Peyer's patch (tissue), 4 donors: ENCODE results near the gene RNPC3. TPM values are rescaled to one million over a fixed set of nuclear protein-coding genes. Genes with fewer than 3 reads are reported as not detected.

ENCODE experiments used
- DNase-seq, 3 donors: peaks; one replicate each; pipeline ENCODE4 v3.0.0-alpha.2; 2017 to 2019
- H3K27ac ChIP-seq, 4 donors: fragments of 200-600 bp; sonication (generic); one replicate each; pipeline ENCODE4 v1.5.1; 2016 to 2019
- H3K27me3 ChIP-seq, 2 donors: fragments of 200-600 bp; sonication (generic); one replicate each; pipeline ENCODE4 v1.5.1; 2019
- H3K36me3 ChIP-seq, 3 donors: fragments of 200-600 bp; sonication (generic); one replicate each; pipeline ENCODE4 v1.5.1; 2016 to 2019
- H3K4me1 ChIP-seq, 4 donors: fragments of 200-600 bp; sonication (generic); one replicate each; pipeline ENCODE4 v1.5.1; 2016 to 2019
- H3K4me3 ChIP-seq, 4 donors: fragments of 200-600 bp; sonication (generic); 1 replicate in 3 of 4; 2 replicates in 1 of 4; pipeline ENCODE4 v1.5.1; 2016 to 2019; ENCODE audit warnings: mild to moderate bottlenecking in 1 of 4
- H3K9me3 ChIP-seq, 4 donors: fragments of 200-600 bp; sonication (generic); one replicate each; pipeline ENCODE4 v1.5.1; 2016 to 2019; ENCODE audit warnings: mild to moderate bottlenecking in 1 of 4
- CTCF ChIP-seq, 6 experiments: fragments of 450-650 bp in 4 of 6; fragments of 200-600 bp in 2 of 6; sonication (generic) in 1 of 6; IDR thresholded peaks; one replicate each; pipeline ENCODE4 v1.5.1; 2017 to 2019; ENCODE audit warnings: antibody characterized with exemption in 6 of 6, mild to moderate bottlenecking in 3 of 6, moderate library complexity in 1 of 6
- POLR2A ChIP-seq, 2 donors: fragments of 450-650 bp; IDR thresholded peaks; one replicate each; pipeline ENCODE4 v1.5.1; 2017; ENCODE audit warnings: antibody characterized with exemption in 2 of 2, mild to moderate bottlenecking in 2 of 2, moderate library complexity in 2 of 2
- total RNA-seq, 4 donors: library from RNA; depleted of rRNA; stranded (reverse); fragments of >200 nt; gene quantifications; one replicate each; pipeline ENCODE4 v1.1.0, GENCODE V29; 2016

RNPC3 gene
- 100 to 1,000 TPM in 1 of 4 donors, 10 to 100 TPM in 3; 49.0 to 158 (median 73.4) TPM for total RNA-seq

DNA sequence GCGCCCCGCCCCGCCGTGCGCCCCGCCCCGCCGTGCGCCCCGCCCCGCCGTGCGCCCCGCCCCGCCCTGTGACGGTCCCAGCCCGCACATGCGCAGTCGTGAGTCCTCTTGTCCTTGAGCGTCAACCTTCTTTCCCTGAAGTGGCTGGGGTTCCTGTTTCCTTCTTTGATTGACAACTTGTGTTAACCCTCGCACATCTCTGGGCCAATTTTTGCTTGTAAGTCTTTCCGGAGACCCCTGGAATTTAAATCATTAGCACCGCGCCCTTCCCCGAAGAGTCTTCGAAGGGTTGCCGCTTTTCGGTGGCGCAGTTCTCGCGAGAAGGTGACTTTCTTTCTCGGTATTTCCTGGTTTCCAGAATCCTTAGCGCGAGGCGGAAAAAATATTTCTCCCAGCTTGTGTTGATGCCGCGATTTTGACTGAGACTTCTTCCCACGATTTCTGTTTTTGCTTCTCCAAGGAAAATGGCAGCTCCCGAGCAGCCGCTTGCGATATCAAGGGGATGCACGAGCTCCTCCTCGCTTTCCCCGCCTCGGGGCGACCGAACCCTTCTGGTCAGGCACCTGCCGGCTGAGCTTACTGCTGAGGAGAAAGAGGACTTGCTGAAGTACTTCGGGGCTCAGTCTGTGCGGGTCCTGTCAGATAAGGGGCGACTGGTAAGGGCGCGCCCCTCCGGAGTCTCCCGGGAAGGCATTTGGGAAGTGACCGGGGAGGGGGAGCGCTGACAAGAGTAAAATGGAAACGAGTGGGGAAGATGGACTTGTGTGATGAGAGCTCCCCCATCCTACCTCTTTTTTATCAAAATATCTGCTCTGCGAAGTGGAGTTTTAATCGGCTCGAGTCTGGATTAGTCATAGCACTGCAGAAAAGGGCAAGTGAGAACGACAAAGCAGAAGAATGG lies at the start of gene RNPC3:
Gene RNPC3 (plus strand): TSS at position 93 of the 901 bp plus-strand sequence. CDS start 372 bp downstream, at position 465.
- Histone ChIP-seq H3K9me3 (no peaks in the 10 kb centered on the region), H3K36me3 (peaks cover 0 to 6% (median 0%) of the 10 kb centered on the region in 3 donors)
- peak; percentile 82 to 94 (median 85) for DNase-seq

DNA sequence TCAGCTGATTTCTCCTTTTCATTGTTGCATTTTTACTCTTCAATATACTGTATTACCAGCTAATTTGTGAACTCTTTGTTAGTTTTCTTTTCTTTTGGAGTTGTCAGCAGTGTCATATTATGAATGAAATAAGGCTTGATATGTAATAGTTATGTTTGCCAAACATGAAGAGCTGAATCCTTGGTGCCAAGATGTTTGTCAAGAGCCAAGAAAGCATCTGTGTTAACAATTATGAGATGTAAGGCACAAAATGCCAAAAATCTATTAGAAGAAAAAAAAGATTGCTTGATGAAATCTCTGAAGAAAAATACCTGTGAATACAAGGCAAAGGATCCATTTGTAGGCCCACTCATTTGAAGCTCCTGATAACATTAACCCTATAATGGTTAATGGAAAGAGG lies 48.4 kb upstream of the RNPC3 start:
- DNase-seq, result no peak
- TF ChIP-seq CTCF (IDR thresholded peaks at IDR 0.05) (no peak), POLR2A (IDR thresholded peaks at IDR 0.05) (no peak)
- Histone ChIP-seq H3K27ac (no peak overlapping the region), H3K9me3 (no peaks in the 10 kb centered on the region), H3K4me1 (no peaks in the 10 kb centered on the region), H3K36me3 (no peaks in the 10 kb centered on the region), H3K27me3 (no peaks in the 10 kb centered on the region), H3K4me3 (no peak overlapping the region)

More for the DNA sequence above, at the start of gene RNPC3:
- H3K4me3 ChIP-seq, result peak within 1 kb of the TSS; percentile 77 to 93 (median 88)
- TF ChIP-seq CTCF (IDR thresholded peaks at IDR 0.05) (no peak), POLR2A (IDR thresholded peaks at IDR 0.05) (peak; percentile 29 to 58)
- H3K27me3 ChIP-seq, result no peaks in the 10 kb centered on the region
- peak within 1 kb of the TSS; percentile 88 to 97 (median 96) for H3K27ac ChIP-seq
- peaks cover 0 to 10% (median 2%) of the 10 kb centered on the region in 4 donors for H3K4me1 ChIP-seq

- no peak for TF ChIP-seq CTCF (IDR thresholded peaks at IDR 0.05)
- no peak for TF ChIP-seq POLR2A (IDR thresholded peaks at IDR 0.05)
- no peak for DNase-seq
Measured at GRCh38 chr1:103489935-103490334, 35.6 kb upstream of the RNPC3 start.

DNA sequence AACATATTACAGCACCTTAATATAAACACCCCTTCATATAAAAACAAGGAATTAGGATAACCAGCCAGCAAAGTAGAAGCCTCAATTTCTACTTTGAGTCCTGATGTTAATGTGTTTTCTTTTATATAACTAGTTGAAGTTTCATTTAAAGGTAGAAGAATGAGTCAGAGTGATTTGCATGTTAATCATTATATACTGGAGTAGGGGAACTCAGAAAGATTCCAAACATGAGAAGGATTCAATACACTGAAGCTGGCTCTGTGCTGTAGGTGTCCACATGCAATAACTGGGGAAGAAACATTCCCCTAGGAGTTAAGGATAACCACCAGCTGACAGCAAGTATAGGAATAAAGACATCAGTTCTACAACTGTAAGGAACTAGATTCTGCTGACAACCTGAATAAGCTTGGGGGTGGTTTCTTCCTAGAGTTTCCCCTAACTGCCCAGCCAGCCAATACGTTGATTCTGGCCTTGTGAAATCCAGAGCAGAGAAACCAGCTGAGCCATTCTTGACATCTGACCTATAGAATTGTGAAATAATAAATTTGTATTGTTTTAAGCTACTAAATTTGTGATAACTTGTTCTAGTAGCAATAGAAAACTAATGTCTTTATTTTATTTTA lies 33.4 kb upstream of the RNPC3 start:
- H3K36me3 ChIP-seq, result no peaks in the 10 kb centered on the region
- no peak for DNase-seq
- H3K4me3 ChIP-seq, result no peak overlapping the region
- H3K9me3 ChIP-seq, result no peaks in the 10 kb centered on the region
- H3K27ac ChIP-seq, result no peak overlapping the region
- H3K27me3 ChIP-seq, result no peaks in the 10 kb centered on the region
- TF ChIP-seq POLR2A (IDR thresholded peaks at IDR 0.05) (no peak), CTCF (IDR thresholded peaks at IDR 0.05) (no peak)
- H3K4me1 ChIP-seq, result no peaks in the 10 kb centered on the region

More at GRCh38 chr1:103489935-103490334, 35.6 kb upstream of the RNPC3 start:
- H3K9me3 ChIP-seq, result no peaks in the 10 kb centered on the region
- H3K27ac ChIP-seq, result no peak overlapping the region
- H3K27me3 ChIP-seq, result no peaks in the 10 kb centered on the region
- H3K4me3 ChIP-seq, result no peak overlapping the region
- no peaks in the 10 kb centered on the region for H3K36me3 ChIP-seq
- no peaks in the 10 kb centered on the region for H3K4me1 ChIP-seq

- no peak for DNase-seq
- H3K9me3 ChIP-seq, result no peaks in the 10 kb centered on the region
Measured at GRCh38 chr1:103496014-103496635, 29.4 kb upstream of the RNPC3 start.

More at GRCh38 chr1:103496014-103496635, 29.4 kb upstream of the RNPC3 start:
- no peaks in the 10 kb centered on the region for H3K27me3 ChIP-seq
- no peaks in the 10 kb centered on the region for H3K36me3 ChIP-seq
- no peaks in the 10 kb centered on the region for H3K4me1 ChIP-seq
- no peak overlapping the region for H3K27ac ChIP-seq
- no peak overlapping the region for H3K4me3 ChIP-seq
- no peak for TF ChIP-seq CTCF (IDR thresholded peaks at IDR 0.05)
- no peak for TF ChIP-seq POLR2A (IDR thresholded peaks at IDR 0.05)
